NCI-H526 treated with DMSO at 0.1 percent for 48 hours (cell line): Measurements from ENCODE around the gene TBC1D32.
"Not testable (repeated sequence)": the region's sequence is repeated elsewhere in the genome, so short reads cannot be mapped to it uniquely, and the experiment has no call there.

Experiments used
- DNase-seq: peaks from one replicate; lab custom pipeline; 2025; lab: John Stamatoyannopoulos, UW

TBC1D32 gene

GRCh38 chr6:121334299-121335086, at the start of gene TBC1D32:
Gene TBC1D32 (minus strand): TSS chr6:121334480. CDS start chr6:121334430, 50 bp downstream.
- DNase-seq = peak; percentile 79

- DNase-seq = no peak
These were observed 49.2 kb upstream of the TBC1D32 start for GRCh38 chr6:121383478-121383877.

GRCh38 chr6:121382467-121383121, 48.3 kb upstream of the TBC1D32 start:
- peak; percentile 6 for DNase-seq

- no peak for DNase-seq
These were observed 42.1 kb upstream of the TBC1D32 start for GRCh38 chr6:121376411-121376810.

- DNase-seq = not testable (repeated sequence)
These were observed 39.9 kb upstream of the TBC1D32 start for GRCh38 chr6:121374219-121374618.

GRCh38 chr6:121365536-121366521, 31.5 kb upstream of the TBC1D32 start:
- DNase-seq = no peak

- DNase-seq = no peak
These were observed 22.3 kb upstream of the TBC1D32 start for GRCh38 chr6:121356575-121356974.

GRCh38 chr6:121354764-121355163, 20.5 kb upstream of the TBC1D32 start:
- DNase-seq = no peak

- no peak for DNase-seq
These were observed 18.7 kb upstream of the TBC1D32 start for GRCh38 chr6:121352941-121353340.

- DNase-seq = no peak
These were observed 17.6 kb upstream of the TBC1D32 start for GRCh38 chr6:121351916-121352315.

- DNase-seq = no peak
These were observed 15.3 kb upstream of the TBC1D32 start for GRCh38 chr6:121349596-121349995.

- DNase-seq = no peak
These were observed 13.2 kb upstream of the TBC1D32 start for GRCh38 chr6:121347484-121347883.

GRCh38 chr6:121344539-121344938, 10.3 kb upstream of the TBC1D32 start:
- DNase-seq = no peak

GRCh38 chr6:121339639-121340226, 5.5 kb upstream of the TBC1D32 start:
- DNase-seq = no peak

- no peak for DNase-seq
These were observed 4.7 kb upstream of the TBC1D32 start for GRCh38 chr6:121338956-121339355.

GRCh38 chr6:121338366-121338765, 4.1 kb upstream of the TBC1D32 start:
- DNase-seq = no peak

- DNase-seq = peak; percentile 25
These were observed 1.1 kb upstream of the TBC1D32 start for GRCh38 chr6:121335087-121336008.

- DNase-seq = not testable (repeated sequence)
These were observed 586 bp downstream of the TBC1D32 start for GRCh38 chr6:121333694-121334093.

GRCh38 chr6:121333196-121333595, 1.1 kb downstream of the TBC1D32 start:
- no peak for DNase-seq

- DNase-seq = no peak
These were observed 3.8 kb downstream of the TBC1D32 start for GRCh38 chr6:121330516-121330915.

- DNase-seq = no peak
These were observed 13.0 kb downstream of the TBC1D32 start for GRCh38 chr6:121321282-121321681.
